Tibial nerve (tissue), 4 donors: ENCODE data around the gene AKT3. TPM values are rescaled to one million over a fixed set of nuclear protein-coding genes. Genes with fewer than 3 reads are reported as not detected.
A peak's percentile ranks its signal among the peaks of the same experiment; 100 is the strongest.

Experiments
- DNase-seq, 2 donors: peaks; one replicate each; pipeline ENCODE4 v3.0.0-alpha.2; 2019; ENCODE audit warnings: low spot score in 2 of 2
- H3K27ac ChIP-seq, 4 donors: fragments of 200-600 bp; sonication (generic) in 3 of 4; one replicate each; pipeline ENCODE4 v1.5.1; 2017 to 2019; ENCODE audit warnings: mild to moderate bottlenecking in 1 of 4
- H3K27me3 ChIP-seq, 2 donors: fragments of 200-600 bp; sonication (generic) in 1 of 2; one replicate each; pipeline versions ENCODE4 v1.5.1 to v1.6.0; 2017 to 2019
- H3K36me3 ChIP-seq, 3 donors: fragments of 200-600 bp; sonication (generic); one replicate each; pipeline ENCODE4 v1.5.1; 2018 to 2019
- H3K4me1 ChIP-seq, 4 donors: fragments of 200-600 bp; sonication (generic) in 3 of 4; one replicate each; pipeline ENCODE4 v1.5.1; 2017 to 2019
- H3K4me3 ChIP-seq, 4 donors: fragments of 200-600 bp; sonication (generic) in 3 of 4; one replicate each; pipeline ENCODE4 v1.5.1; 2017 to 2019; ENCODE audit warnings: mild to moderate bottlenecking in 1 of 4, moderate library complexity in 1 of 4
- H3K9me3 ChIP-seq, 4 donors: fragments of 200-600 bp; sonication (generic) in 3 of 4; one replicate each; pipeline ENCODE4 v1.5.1; 2017 to 2019
- CTCF ChIP-seq, 5 experiments: fragments of 200-600 bp in 3 of 5; fragments of 450-650 bp in 2 of 5; sonication (generic) in 3 of 5; IDR thresholded peaks; one replicate each; pipeline ENCODE4 v1.5.1; 2016 to 2019; ENCODE audit warnings: antibody characterized with exemption in 5 of 5, mild to moderate bottlenecking in 3 of 5, moderate library complexity in 2 of 5
- EP300 ChIP-seq, 2 donors: sonication (generic); formaldehyde crosslinking; IDR thresholded peaks; one replicate each; pipeline ENCODE4 v1.6.1; 2017; ENCODE audit warnings: antibody characterized with exemption in 2 of 2, mild to moderate bottlenecking in 1 of 2
- POLR2A ChIP-seq, 2 donors: fragments of 450-650 bp; IDR thresholded peaks; one replicate each; pipeline ENCODE4 v1.6.1; 2017; ENCODE audit warnings: antibody characterized with exemption in 2 of 2, mild to moderate bottlenecking in 2 of 2, moderate library complexity in 2 of 2
- WGBS, 2 donors: methylation state at CpG; one replicate each; pipeline ENCODE4 v1.1.5; 2018; 5-methylcytosine and 5-hydroxymethylcytosine counted together
- total RNA-seq, 4 donors: library from RNA; depleted of rRNA; stranded (reverse); fragments of >200 nt; gene quantifications; one replicate each; pipeline ENCODE4 v1.1.0, GENCODE V29; 2016

The AKT3 gene
- total RNA-seq, 4 donors from 2014 or later, result 58.8 to 76.0 (median 69.2) TPM

GRCh38 chr1:243501002-243501401 lies 349.0 kb downstream of the AKT3 start:
- WGBS, 2 donors, result 41 to 54% methylated on average over 5 of the region's 5 CpGs

DNA sequence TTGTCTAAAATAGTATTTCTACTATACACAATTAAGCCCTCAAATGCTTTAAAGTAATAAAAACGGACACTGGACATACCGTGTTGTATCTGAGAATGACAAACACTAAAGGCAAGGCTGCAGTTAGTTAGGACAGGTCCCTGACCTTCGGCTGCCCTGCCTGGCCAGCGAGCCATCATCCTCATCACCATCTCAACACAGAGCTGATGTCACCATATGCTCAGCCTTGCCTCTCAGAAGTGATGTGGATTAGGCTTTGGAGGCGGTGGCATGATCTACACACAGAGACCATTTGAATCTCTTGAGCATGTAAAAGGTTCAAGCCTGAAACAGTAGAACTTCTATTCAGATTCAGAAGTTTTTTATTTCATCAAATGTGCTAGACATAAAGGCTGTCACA lies 349.5 kb downstream of the AKT3 start:
- no peak for TF ChIP-seq POLR2A (IDR thresholded peaks at IDR 0.05)
- TF ChIP-seq EP300 (IDR thresholded peaks at IDR 0.05), result no peak
- peak overlapping the region in 1 of 4 donors; percentile 68 for H3K27ac ChIP-seq
- H3K27me3 ChIP-seq, result no peaks in the 10 kb centered on the region
- no peak for DNase-seq
- H3K4me3 ChIP-seq, result no peak overlapping the region
- H3K4me1 ChIP-seq, result peaks cover 0 to 14% (median 8%) of the 10 kb centered on the region in 4 donors
- WGBS, 2 donors, result 67 to 87% methylated on average over 5 of the region's 5 CpGs
- H3K36me3 ChIP-seq, result peaks cover 0 to 59% (median 0%) of the 10 kb centered on the region in 3 donors
- no peaks in the 10 kb centered on the region for H3K9me3 ChIP-seq

More at GRCh38 chr1:243501002-243501401, 349.0 kb downstream of the AKT3 start:
- Histone ChIP-seq H3K36me3 (peaks cover 0 to 63% (median 0%) of the 10 kb centered on the region in 3 donors), H3K4me3 (no peak overlapping the region), H3K27ac (peak overlapping the region in 1 of 4 donors; percentile 68), H3K9me3 (no peaks in the 10 kb centered on the region), H3K4me1 (peaks cover 0 to 9% (median 6%) of the 10 kb centered on the region in 4 donors), H3K27me3 (no peaks in the 10 kb centered on the region)
- no peak for DNase-seq
- no peak for TF ChIP-seq POLR2A (IDR thresholded peaks at IDR 0.05)
- TF ChIP-seq CTCF (IDR thresholded peaks at IDR 0.05), result no peak
- no peak for TF ChIP-seq EP300 (IDR thresholded peaks at IDR 0.05)

- Histone ChIP-seq H3K27ac (no peak overlapping the region), H3K36me3 (peaks cover 0 to 53% (median 0%) of the 10 kb centered on the region in 3 donors), H3K4me3 (no peak overlapping the region), H3K27me3 (no peaks in the 10 kb centered on the region), H3K4me1 (peaks cover 0 to 19% (median 9%) of the 10 kb centered on the region in 4 donors), H3K9me3 (no peaks in the 10 kb centered on the region)
- WGBS, 2 donors, result 96 to 97% methylated on average over 10 of the region's 10 CpGs
- DNase-seq, result no peak
- TF ChIP-seq POLR2A (IDR thresholded peaks at IDR 0.05) (no peak), EP300 (IDR thresholded peaks at IDR 0.05) (no peak), CTCF (IDR thresholded peaks at IDR 0.05) (no peak)
Measured at GRCh38 chr1:243499711-243500110, 350.3 kb downstream of the AKT3 start.

DNA sequence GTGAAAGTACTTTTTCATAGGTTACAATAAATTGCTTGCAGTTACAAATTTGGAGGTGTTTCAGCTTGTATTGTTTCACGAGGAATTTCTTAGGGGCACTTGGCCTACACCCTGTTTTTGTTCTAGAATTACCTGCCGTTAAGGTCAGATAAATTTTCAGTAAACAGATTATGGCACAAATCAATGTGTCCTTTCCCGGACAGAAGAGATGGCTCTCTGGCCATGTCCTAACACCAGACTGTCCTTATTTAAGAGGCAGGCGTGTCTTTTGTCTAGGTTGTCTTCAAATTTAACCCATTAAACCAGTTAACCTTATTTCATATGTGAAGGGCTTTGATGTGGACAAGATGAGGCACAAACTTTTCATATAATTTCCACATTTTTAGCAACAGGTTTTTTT lies 350.8 kb downstream of the AKT3 start:
- H3K27ac ChIP-seq, result no peak overlapping the region
- H3K27me3 ChIP-seq, result no peaks in the 10 kb centered on the region
- 83 to 84% methylated on average over 4 of the region's 4 CpGs for WGBS, 2 donors
- DNase-seq, result no peak
- TF ChIP-seq CTCF (IDR thresholded peaks at IDR 0.05), result no peak
- TF ChIP-seq POLR2A (IDR thresholded peaks at IDR 0.05), result no peak
- TF ChIP-seq EP300 (IDR thresholded peaks at IDR 0.05), result no peak
- peaks cover 0 to 48% (median 0%) of the 10 kb centered on the region in 3 donors for H3K36me3 ChIP-seq
- H3K4me3 ChIP-seq, result no peak overlapping the region
- H3K9me3 ChIP-seq, result no peaks in the 10 kb centered on the region
- peaks cover 0 to 19% (median 9%) of the 10 kb centered on the region in 4 donors for H3K4me1 ChIP-seq

DNA sequence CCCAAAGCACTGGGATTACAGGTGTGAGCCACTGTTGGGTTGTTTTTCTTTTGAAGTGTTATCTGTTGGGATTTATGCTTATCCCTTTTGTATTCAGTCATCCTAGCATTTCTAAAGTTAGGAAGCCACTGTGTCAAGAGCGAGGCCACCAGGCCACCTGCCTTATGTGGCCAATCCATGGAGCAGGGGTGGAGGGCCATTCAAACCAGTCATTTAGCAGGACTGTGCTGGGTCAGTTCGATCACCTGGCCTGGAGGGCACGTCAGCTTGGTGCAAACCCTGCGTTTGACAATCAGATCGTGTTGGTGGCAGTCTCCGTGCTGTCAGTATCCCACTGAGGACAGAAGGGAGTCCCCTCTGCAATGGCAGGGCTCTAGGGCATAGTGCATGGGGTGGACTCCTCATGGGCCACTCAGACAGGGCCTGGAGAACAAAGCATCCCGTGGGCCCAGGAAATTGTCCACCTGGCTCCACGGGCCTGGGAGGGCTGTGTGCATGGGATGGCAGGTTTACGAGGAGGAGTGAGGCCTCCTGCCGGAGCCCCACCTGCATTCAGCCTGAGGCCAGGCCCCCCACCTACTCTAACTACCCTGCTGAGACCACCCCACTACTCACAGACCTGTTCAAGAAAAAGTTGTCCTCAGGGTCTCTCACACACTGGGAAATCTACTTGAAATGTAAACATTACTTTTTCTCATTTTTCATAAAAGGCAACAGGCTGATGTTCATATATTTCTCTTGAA lies 351.9 kb downstream of the AKT3 start:
- no peaks in the 10 kb centered on the region for H3K9me3 ChIP-seq
- peak overlapping the region in 1 of 4 donors; percentile 10 for H3K27ac ChIP-seq
- H3K4me1 ChIP-seq, result peaks cover 0 to 19% (median 9%) of the 10 kb centered on the region in 4 donors
- H3K4me3 ChIP-seq, result no peak overlapping the region
- no peak for DNase-seq
- WGBS, 2 donors, result 90 to 93% methylated on average over 9 to 10 of the region's 10 CpGs
- H3K36me3 ChIP-seq, result peaks cover 0 to 41% (median 0%) of the 10 kb centered on the region in 3 donors
- TF ChIP-seq CTCF (IDR thresholded peaks at IDR 0.05) (no peak), EP300 (IDR thresholded peaks at IDR 0.05) (peak in 1 of 2 donors; percentile 8), POLR2A (IDR thresholded peaks at IDR 0.05) (no peak)
- no peaks in the 10 kb centered on the region for H3K27me3 ChIP-seq
